Activated CD8-positive, alpha-beta T cell treated with anti-CD3 and anti-CD28 coated beads for 36 hours (primary cell): ENCODE results near the gene NUBPL. TPM values are rescaled to one million over a fixed set of nuclear protein-coding genes. Genes with fewer than 3 reads are reported as not detected.

Experiments used
- ATAC-seq: fragments of 200-7000 bp; cut with Tn5 transposase; one replicate; pipeline ENCODE4 v1.10.0; 2021; ENCODE audit warnings: mild to moderate bottlenecking, moderate library complexity
- CTCF ChIA-PET: fragments of 350-600 bp; sonication (Branson Sonifier 250); formaldehyde crosslinking; loops from one replicate; lab custom pipeline; 2021; ENCODE audit warnings: antibody characterized with exemption; lab: Charles Lee
- POLR2A ChIA-PET: fragments of 350-600 bp; sonication (Branson Sonifier 250); formaldehyde crosslinking; loops from one replicate; lab custom pipeline; 2021; ENCODE audit warnings: antibody characterized with exemption; lab: Charles Lee
- DNase-seq: peaks from one replicate; pipeline ENCODE4 v3.0.0-alpha.2; 2020
- H3K27ac Mint-ChIP-seq: one replicate; pipeline ENCODE4 v1.8.0; 2021; ENCODE audit warnings: mild to moderate bottlenecking, mixed read lengths
- H3K27me3 Mint-ChIP-seq: one replicate; pipeline ENCODE4 v1.8.0; 2021; ENCODE audit warnings: mixed read lengths
- H3K36me3 Mint-ChIP-seq: one replicate; pipeline ENCODE4 v1.8.0; 2021; ENCODE audit warnings: low read depth, mixed read lengths
- H3K4me1 Mint-ChIP-seq: one replicate; pipeline ENCODE4 v1.8.0; 2021; ENCODE audit warnings: low read depth, mixed read lengths
- H3K4me3 Mint-ChIP-seq: one replicate; pipeline ENCODE4 v1.8.0; 2021; ENCODE audit warnings: mild to moderate bottlenecking, moderate library complexity, mixed read lengths
- H3K9me3 Mint-ChIP-seq: one replicate; pipeline ENCODE4 v1.8.0; 2021; ENCODE audit warnings: mixed read lengths
- CTCF ChIP-seq: fragments of 200-600 bp; IDR thresholded peaks from one replicate; pipeline ENCODE4 v1.8.0; 2022; ENCODE audit warnings: antibody characterized with exemption, mild to moderate bottlenecking
- intact Hi-C: fragments of 100-400 bp; cut with micrococcal nuclease; formaldehyde crosslinking; loops from one replicate; pipeline ENCODE4 v1.10.0; 2022
- total RNA-seq, 2 experiments: library from RNA; stranded (reverse); gene quantifications; one replicate each; pipeline ENCODE4 v1.2.3, GENCODE V29; 2021

NUBPL gene
- total RNA-seq, 2 experiments from 2014 or later: 14.3 to 14.4 TPM

DNA sequence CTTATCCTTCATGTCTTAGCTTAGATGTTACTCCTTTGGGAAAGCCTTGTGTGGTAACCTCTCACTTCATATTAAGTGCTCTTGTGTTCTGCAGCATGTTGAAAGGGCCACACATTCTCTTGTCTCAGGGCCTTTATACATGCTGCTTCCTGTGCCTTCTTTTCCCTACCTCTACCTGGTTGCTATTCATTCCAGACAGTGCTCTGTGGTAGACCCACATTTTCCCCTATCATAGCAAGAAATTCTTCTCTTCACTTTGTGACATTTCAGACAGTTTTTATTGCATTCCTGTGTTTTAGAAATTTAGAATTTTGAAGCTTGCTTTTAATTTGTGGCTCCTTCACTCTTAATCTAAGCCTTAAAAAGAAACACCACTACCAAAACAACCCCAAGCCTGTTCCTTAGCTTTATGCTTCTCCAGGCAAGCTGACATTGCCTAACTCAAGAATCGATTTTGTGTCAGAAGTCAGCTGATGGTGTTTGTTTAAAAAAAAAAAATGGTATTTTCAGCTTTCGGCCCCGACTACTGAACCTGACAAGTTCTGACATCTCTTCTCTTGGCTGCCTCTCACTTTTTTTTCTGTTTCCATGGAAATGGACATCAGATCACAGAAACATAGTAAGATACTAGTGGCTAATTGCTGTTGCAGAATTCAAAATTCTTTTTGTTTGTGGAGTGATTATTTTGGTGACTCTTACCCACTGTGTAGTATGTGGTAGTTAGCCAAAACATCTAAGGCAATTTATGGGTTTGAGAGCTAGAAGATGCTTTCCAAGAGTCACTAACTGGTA is 156.3 kb downstream of the NUBPL start:
- no peak for DNase-seq
- H3K4me1 Mint-ChIP-seq: no peaks in the 10 kb centered on the region

GRCh38 chr14:31718585-31718984 is 157.4 kb downstream of the NUBPL start:
- H3K27ac Mint-ChIP-seq: no peak overlapping the region
- no peaks in the 10 kb centered on the region for H3K27me3 Mint-ChIP-seq
- no peaks in the 10 kb centered on the region for H3K4me1 Mint-ChIP-seq
- CTCF ChIA-PET: no interaction called here
- intact Hi-C loops: no loop called here
- POLR2A ChIA-PET: no interaction called here
- H3K4me3 Mint-ChIP-seq: no peak overlapping the region
- peaks cover 13% of the 10 kb centered on the region for H3K36me3 Mint-ChIP-seq
- TF ChIP-seq CTCF: no peak
- H3K9me3 Mint-ChIP-seq: peaks cover 5% of the 10 kb centered on the region
- no peak for DNase-seq
- ATAC-seq: no peak

More for the DNA sequence above, 156.3 kb downstream of the NUBPL start:
- intact Hi-C loops: no loop called here
- CTCF ChIA-PET: no interaction called here
- Mint-ChIP-seq H3K36me3 (peaks cover 11% of the 10 kb centered on the region), H3K27ac (no peak overlapping the region), H3K27me3 (no peaks in the 10 kb centered on the region), H3K9me3 (peaks cover 4% of the 10 kb centered on the region), H3K4me3 (no peak overlapping the region)
- POLR2A ChIA-PET: no interaction called here
- no peak for ATAC-seq
- no peak for TF ChIP-seq CTCF

DNA sequence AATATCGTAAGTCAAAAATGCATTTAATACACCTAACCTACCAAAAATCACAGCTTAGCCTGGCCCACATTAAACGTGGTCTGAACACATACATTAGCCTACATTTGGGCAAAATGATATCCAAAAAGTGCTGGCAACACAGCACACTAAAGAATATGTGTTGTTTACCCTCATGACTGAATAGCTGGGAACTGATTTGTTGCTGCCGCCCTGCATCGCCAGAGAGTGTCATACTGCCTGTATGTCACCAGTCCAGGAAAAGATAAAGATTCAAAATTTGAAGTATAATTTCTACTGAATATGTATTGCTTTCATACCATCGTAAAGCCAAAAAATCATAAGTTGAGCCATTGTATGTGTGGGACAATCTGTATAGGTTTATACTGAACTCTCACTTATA is 157.8 kb downstream of the NUBPL start:
- Mint-ChIP-seq H3K4me1 (no peaks in the 10 kb centered on the region), H3K9me3 (peaks cover 5% of the 10 kb centered on the region), H3K36me3 (peaks cover 13% of the 10 kb centered on the region), H3K27ac (no peak overlapping the region), H3K27me3 (no peaks in the 10 kb centered on the region), H3K4me3 (no peak overlapping the region)
- POLR2A ChIA-PET: no interaction called here
- CTCF ChIA-PET: no interaction called here
- no peak for TF ChIP-seq CTCF
- intact Hi-C loops: no loop called here
- ATAC-seq: no peak
- no peak for DNase-seq

GRCh38 chr14:31726337-31726736 is 165.1 kb downstream of the NUBPL start:
- Mint-ChIP-seq H3K27me3 (no peaks in the 10 kb centered on the region), H3K4me3 (no peak overlapping the region), H3K27ac (no peak overlapping the region), H3K9me3 (peaks cover 15% of the 10 kb centered on the region), H3K36me3 (peaks cover 28% of the 10 kb centered on the region), H3K4me1 (no peaks in the 10 kb centered on the region)
- TF ChIP-seq CTCF: no peak
- ATAC-seq (no peak), DNase-seq (no peak)
- CTCF ChIA-PET: no interaction called here
- POLR2A ChIA-PET: no interaction called here
- intact Hi-C loops: no loop called here

GRCh38 chr14:31727797-31728196 is 166.6 kb downstream of the NUBPL start:
- no peaks in the 10 kb centered on the region for H3K4me1 Mint-ChIP-seq
- POLR2A ChIA-PET: no interaction called here
- DNase-seq (no peak), ATAC-seq (no peak)
- H3K27ac Mint-ChIP-seq: no peak overlapping the region
- TF ChIP-seq CTCF: no peak
- CTCF ChIA-PET: no interaction called here
- no peaks in the 10 kb centered on the region for H3K27me3 Mint-ChIP-seq
- intact Hi-C loops: no loop called here
- peaks cover 13% of the 10 kb centered on the region for H3K9me3 Mint-ChIP-seq
- no peak overlapping the region for H3K4me3 Mint-ChIP-seq
- peaks cover 25% of the 10 kb centered on the region for H3K36me3 Mint-ChIP-seq
